Lower leg skin (tissue), 4 donors: ENCODE results near the gene SLC26A9. TPM values are rescaled to one million over a fixed set of nuclear protein-coding genes. Genes with fewer than 3 reads are reported as not detected.

Source experiments
- DNase-seq, 2 donors: peaks; one replicate each; pipeline ENCODE4 v3.0.0-alpha.2; 2019; ENCODE audit warnings: low spot score in 2 of 2
- H3K4me3 ChIP-seq: fragments of 200-600 bp; sonication (generic); 2 replicates; pipeline ENCODE4 v1.5.1; 2017; ENCODE audit warnings: mild to moderate bottlenecking, low read depth; ENCODE audit not compliant: poor library complexity, severe bottlenecking
- CTCF ChIP-seq, 3 donors: fragments of 450-650 bp; IDR thresholded peaks; one replicate each; pipeline ENCODE4 v1.5.1; 2016; ENCODE audit warnings: antibody characterized with exemption in 3 of 3, mild to moderate bottlenecking in 3 of 3, moderate library complexity in 2 of 3
- POLR2A ChIP-seq, 2 donors: fragments of 450-650 bp; IDR thresholded peaks; one replicate each; pipeline ENCODE4 v1.6.1; 2016 to 2017; ENCODE audit warnings: antibody characterized with exemption in 2 of 2, mild to moderate bottlenecking in 1 of 2, moderate library complexity in 1 of 2
- WGBS, 2 donors: methylation state at CpG; one replicate each; pipeline ENCODE4 v1.1.5; 2018; 5-methylcytosine and 5-hydroxymethylcytosine counted together
- intact Hi-C: fragments of 100-400 bp; cut with DNase I; formaldehyde crosslinking; loops from one replicate; pipeline ENCODE4 v1.15.0; 2023; ENCODE audit warnings: low total_unique reads
- total RNA-seq, 4 donors: library from RNA; depleted of rRNA; stranded (reverse); fragments of >200 nt; gene quantifications; one replicate each; pipeline ENCODE4 v1.1.0, GENCODE V29; 2016

The SLC26A9 gene
- total RNA-seq, 4 donors from 2014 or later: 2.7 to 14.8 (median 5.4) TPM

GRCh38 chr1:205926213-205926612 lies 17.0 kb downstream of the SLC26A9 start:
- TF ChIP-seq CTCF (IDR thresholded peaks at IDR 0.05) (no peak), POLR2A (IDR thresholded peaks at IDR 0.05) (no peak)
- WGBS, 2 donors: 83 to 90% methylated on average over 5 of the region's 5 CpGs
- DNase-seq: peak in 1 of 2 donors; percentile 4

GRCh38 chr1:205925736-205926135 lies 17.5 kb downstream of the SLC26A9 start:
- TF ChIP-seq POLR2A (IDR thresholded peaks at IDR 0.05): no peak
- no peak for TF ChIP-seq CTCF (IDR thresholded peaks at IDR 0.05)
- peak in 1 of 2 donors; percentile 46 for DNase-seq
- no peak overlapping the region for H3K4me3 ChIP-seq
- intact Hi-C loops: no loop called here
- WGBS, 2 donors: 81% methylated on average over 9 of the region's 9 CpGs

More at GRCh38 chr1:205926213-205926612, 17.0 kb downstream of the SLC26A9 start:
- no peak overlapping the region for H3K4me3 ChIP-seq
- intact Hi-C loops: no loop called here

GRCh38 chr1:205924460-205924790 lies 18.8 kb downstream of the SLC26A9 start:
- H3K4me3 ChIP-seq: no peak overlapping the region
- DNase-seq: no peak
- TF ChIP-seq CTCF (IDR thresholded peaks at IDR 0.05) (no peak), POLR2A (IDR thresholded peaks at IDR 0.05) (no peak)
- intact Hi-C loops: loop anchor here (5.0 kb wide), 1 partner anchor 188 kb away; no protein-coding TSS in a partner anchor

- intact Hi-C loops: loop anchor here (5.0 kb wide), 1 partner anchor 188 kb away; no protein-coding TSS in a partner anchor
- 91 to 92% methylated on average over 11 of the region's 11 CpGs for WGBS, 2 donors
- no peak overlapping the region for H3K4me3 ChIP-seq
- DNase-seq: peak in 1 of 2 donors; percentile 62
- TF ChIP-seq POLR2A (IDR thresholded peaks at IDR 0.05) (no peak), CTCF (IDR thresholded peaks at IDR 0.05) (no peak)
Measured at GRCh38 chr1:205923651-205924459, 19.4 kb downstream of the SLC26A9 start.

- 88 to 96% methylated on average over 6 of the region's 6 CpGs for WGBS, 2 donors
- no peak overlapping the region for H3K4me3 ChIP-seq
- peak in 1 of 2 donors; percentile 80 for DNase-seq
- TF ChIP-seq POLR2A (IDR thresholded peaks at IDR 0.05) (no peak), CTCF (IDR thresholded peaks at IDR 0.05) (no peak)
- intact Hi-C loops: loop anchor here (5.0 kb wide), 1 partner anchor 189 kb away; no protein-coding TSS in a partner anchor
Measured at GRCh38 chr1:205922806-205923205, 20.4 kb downstream of the SLC26A9 start.
